Rectal smooth muscle tissue (tissue), 1 donor: Measurements from ENCODE around the gene ARL6IP5.

ENCODE experiments used
- H3K27ac ChIP-seq: one replicate; pipeline ENCODE4 v1.7.0; 2013; ENCODE audit warnings: low read depth, low read length, inconsistent platforms
- H3K27me3 ChIP-seq: one replicate; pipeline ENCODE4 v1.7.0; 2013; ENCODE audit warnings: low read length; ENCODE audit not compliant: control insufficient read depth, insufficient read depth
- H3K36me3 ChIP-seq: one replicate; pipeline ENCODE4 v1.7.0; 2013; ENCODE audit warnings: low read length; ENCODE audit not compliant: control insufficient read depth, insufficient read depth
- H3K4me1 ChIP-seq: one replicate; pipeline ENCODE4 v1.7.0; 2013; ENCODE audit warnings: low read length; ENCODE audit not compliant: control insufficient read depth, insufficient read depth
- H3K4me3 ChIP-seq: one replicate; pipeline ENCODE4 v1.7.0; 2013; ENCODE audit warnings: low read length
- H3K9ac ChIP-seq: one replicate; pipeline ENCODE4 v1.7.0; 2013; ENCODE audit warnings: low read length

Gene ARL6IP5

DNA sequence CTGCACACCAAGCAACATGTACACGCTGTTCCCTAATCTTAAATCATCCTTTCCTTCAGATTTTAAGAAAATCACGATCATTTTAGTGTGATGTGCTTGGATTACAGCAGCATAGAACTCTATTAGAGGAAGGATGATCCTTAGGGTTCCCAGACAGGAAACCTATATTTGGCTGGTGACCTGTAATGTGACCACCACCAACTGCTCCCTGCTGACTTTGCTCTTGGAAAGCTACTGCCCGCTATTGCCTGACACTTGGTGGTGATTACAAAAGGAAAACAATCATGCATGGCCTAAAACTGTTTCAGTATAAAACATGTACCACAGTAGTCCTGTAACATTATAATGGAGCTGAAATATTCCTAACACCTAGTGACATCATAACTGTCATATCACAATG, 64.8 kb downstream of the ARL6IP5 start:
- Histone ChIP-seq H3K36me3 (no peaks in the 10 kb centered on the region), H3K4me3 (no peak overlapping the region), H3K27me3 (no peaks in the 10 kb centered on the region), H3K9ac (no peak overlapping the region), H3K4me1 (no peaks in the 10 kb centered on the region), H3K27ac (no peak overlapping the region)
